Keratinocyte (primary cell): ENCODE results near the gene RPIA. TPM values are rescaled to one million over a fixed set of nuclear protein-coding genes. Genes with fewer than 3 reads are reported as not detected.
A peak's percentile ranks its signal among the peaks of the same experiment; 100 is the strongest.

Experiments used
- DNase-seq: peaks from one replicate; pipeline ENCODE4 v3.0.0-alpha.2; 2011; ENCODE audit warnings: low read depth, missing footprints, low spot score
- FAIRE-seq: peaks from 2 replicates; lab custom pipeline; 2011; peaks lifted over from hg19 to GRCh38; lab: Jason Lieb, UNC
- H2AFZ ChIP-seq: 2 replicates; pipeline ENCODE4 v1.6.0; 2012; ENCODE audit warnings: low read length, control low read depth, inconsistent platforms; ENCODE audit not compliant: control insufficient read depth
- H3K27ac ChIP-seq: 2 replicates; pipeline ENCODE4 v1.5.1; 2011; ENCODE audit warnings: low read length; ENCODE audit not compliant: control insufficient read depth, insufficient read depth
- H3K27me3 ChIP-seq: 3 replicates; pipeline ENCODE4 v1.6.0; 2011; ENCODE audit warnings: low read length; ENCODE audit not compliant: control insufficient read depth, insufficient read depth; ENCODE audit errors: extremely low read depth
- H3K36me3 ChIP-seq, 2 experiments: 2 replicates in 1 of 2; 3 replicates in 1 of 2; pipeline ENCODE4 v1.5.1; 2011; ENCODE audit warnings: low read length in 2 of 2, mild to moderate bottlenecking in 1 of 2; ENCODE audit not compliant: control insufficient read depth in 2 of 2, insufficient read depth in 2 of 2; ENCODE audit errors: extremely low read depth in 1 of 2
- H3K4me1 ChIP-seq: 3 replicates; pipeline ENCODE4 v1.5.1; 2011; ENCODE audit warnings: low read length; ENCODE audit not compliant: control insufficient read depth, insufficient read depth; ENCODE audit errors: extremely low read depth
- H3K4me2 ChIP-seq: 3 replicates; pipeline ENCODE4 v1.6.0; 2011; ENCODE audit warnings: low read depth, low read length; ENCODE audit not compliant: control insufficient read depth, insufficient read depth; ENCODE audit errors: extremely low read depth
- H3K4me3 ChIP-seq, 3 experiments: fragments of 200-600 bp in 1 of 3; sonication (generic) in 1 of 3; 2 replicates in 2 of 3; 3 replicates in 1 of 3; pipeline ENCODE4 v1.5.1; 2011 to 2016; ENCODE audit warnings: low read length in 3 of 3, mild to moderate bottlenecking in 3 of 3, control low read depth in 2 of 3, inconsistent platforms in 1 of 3, low read depth in 1 of 3, mixed read lengths in 1 of 3, mixed run types in 1 of 3, moderate library complexity in 1 of 3; ENCODE audit not compliant: control insufficient read depth in 2 of 3, insufficient read depth in 2 of 3; ENCODE audit errors: extremely low read depth in 1 of 3
- H3K79me2 ChIP-seq: 2 replicates; pipeline ENCODE4 v1.6.0; 2012; ENCODE audit warnings: low read length; ENCODE audit not compliant: control insufficient read depth, insufficient read depth
- H3K9ac ChIP-seq: 3 replicates; pipeline ENCODE4 v1.6.0; 2011; ENCODE audit warnings: low read length; ENCODE audit not compliant: control insufficient read depth, insufficient read depth; ENCODE audit errors: extremely low read depth
- H3K9me1 ChIP-seq: 3 replicates; pipeline ENCODE4 v1.6.0; 2011; ENCODE audit warnings: low read length; ENCODE audit not compliant: control insufficient read depth, insufficient read depth; ENCODE audit errors: extremely low read depth
- H3K9me3 ChIP-seq: 2 replicates; pipeline ENCODE4 v1.5.1; 2012; ENCODE audit warnings: low read depth, low read length; ENCODE audit not compliant: control insufficient read depth
- H4K20me1 ChIP-seq: 3 replicates; pipeline ENCODE4 v1.6.0; 2011; ENCODE audit warnings: low read length; ENCODE audit not compliant: control insufficient read depth, insufficient read depth; ENCODE audit errors: extremely low read depth
- EZH2 ChIP-seq: IDR thresholded peaks from one replicate; pipeline ENCODE4 v1.6.1; 2012; ENCODE audit warnings: inconsistent platforms, mild to moderate bottlenecking, low read length, moderate library complexity
- dilution Hi-C: fragments of 300-500 bp; cut with MboI; formaldehyde crosslinking; loops from one replicate; pipeline ENCODE4 v1.7.0; 2020; ENCODE audit warnings: low sequenced_read_pairs; ENCODE audit not compliant: extremely low pct_ligation_motif_present
- polyA plus RNA-seq, 5 experiments: library from polyadenylated mRNA; depleted of rRNA in 3 of 5; stranded (reverse) in 3 of 5; stranded (forward) in 1 of 5; unstranded in 1 of 5; fragments of >200 nt; gene quantifications; 1 replicate in 1 of 5; 2 replicates in 3 of 5; 3 replicates in 1 of 5; pipeline versions ENCODE4 v1.2.1 to v1.2.3, GENCODE V29; 2011 to 2012; ENCODE audit warnings: missing spikeins in 2 of 5, low read depth in 1 of 5, low replicate concordance in 1 of 5
- TF ChIP-seq, protein P1 (sequence below), 3 experiments: IDR thresholded peaks in 1 of 3; conservative IDR thresholded peaks in 1 of 3; optimal IDR thresholded peaks in 1 of 3; 2 replicates in 2 of 3; 3 replicates in 1 of 3; pipeline versions ENCODE3 to v1.5.1; 2011; ENCODE audit warnings: low read length in 3 of 3, mild to moderate bottlenecking in 3 of 3, moderate library complexity in 2 of 3, control low read depth in 1 of 3, inconsistent platforms in 1 of 3; ENCODE audit not compliant: insufficient read depth in 2 of 3; ENCODE audit errors: extremely low read depth in 1 of 3

The RPIA gene
- polyA plus RNA-seq, 1 donor (not counting 4 experiments of a cell fraction or from before 2014, with no cell fraction given), result 11.4 TPM

DNA sequence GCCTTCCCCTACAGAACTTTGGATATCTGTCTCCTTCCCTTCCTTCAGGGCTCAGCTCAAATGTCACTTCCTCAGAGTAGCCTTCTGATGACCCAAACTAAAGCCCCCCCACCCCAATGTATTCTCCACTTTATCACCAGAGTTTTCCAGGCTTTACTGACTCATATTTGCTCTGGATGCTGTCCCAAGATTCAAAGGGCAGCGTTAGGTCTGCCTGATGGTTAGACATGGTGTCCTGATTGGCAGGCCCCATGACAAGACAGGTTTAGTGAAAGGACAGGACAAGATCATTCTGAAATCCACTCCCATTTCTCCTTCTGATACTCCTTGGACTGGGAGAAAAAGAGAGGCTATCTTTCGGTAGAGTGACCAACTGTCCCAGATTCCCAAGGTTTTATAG is 22.6 kb upstream of the RPIA start:
- no peak overlapping the region for H3K27ac ChIP-seq
- H3K9me3 ChIP-seq, result no peaks in the 10 kb centered on the region
- no peak overlapping the region for H3K4me2 ChIP-seq
- DNase-seq (no peak), FAIRE-seq (no peak)
- dilution Hi-C loops, result loop anchor here (5.0 kb wide), 1 partner anchor 72 kb away; no protein-coding TSS in a partner anchor
- TF ChIP-seq EZH2, result no peak
- TF ChIP-seq, protein P1, sequence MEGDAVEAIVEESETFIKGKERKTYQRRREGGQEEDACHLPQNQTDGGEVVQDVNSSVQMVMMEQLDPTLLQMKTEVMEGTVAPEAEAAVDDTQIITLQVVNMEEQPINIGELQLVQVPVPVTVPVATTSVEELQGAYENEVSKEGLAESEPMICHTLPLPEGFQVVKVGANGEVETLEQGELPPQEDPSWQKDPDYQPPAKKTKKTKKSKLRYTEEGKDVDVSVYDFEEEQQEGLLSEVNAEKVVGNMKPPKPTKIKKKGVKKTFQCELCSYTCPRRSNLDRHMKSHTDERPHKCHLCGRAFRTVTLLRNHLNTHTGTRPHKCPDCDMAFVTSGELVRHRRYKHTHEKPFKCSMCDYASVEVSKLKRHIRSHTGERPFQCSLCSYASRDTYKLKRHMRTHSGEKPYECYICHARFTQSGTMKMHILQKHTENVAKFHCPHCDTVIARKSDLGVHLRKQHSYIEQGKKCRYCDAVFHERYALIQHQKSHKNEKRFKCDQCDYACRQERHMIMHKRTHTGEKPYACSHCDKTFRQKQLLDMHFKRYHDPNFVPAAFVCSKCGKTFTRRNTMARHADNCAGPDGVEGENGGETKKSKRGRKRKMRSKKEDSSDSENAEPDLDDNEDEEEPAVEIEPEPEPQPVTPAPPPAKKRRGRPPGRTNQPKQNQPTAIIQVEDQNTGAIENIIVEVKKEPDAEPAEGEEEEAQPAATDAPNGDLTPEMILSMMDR (optimal IDR thresholded peaks at IDR 0.05 in 1 of 3, IDR thresholded peaks at IDR 0.05 in 1 of 3, conservative IDR thresholded peaks at IDR 0.05 in 1 of 3; ENCODE audit: extremely low read depth in 1 of 3, insufficient read depth in 2 of 3, low read length in 3 of 3), result no peak
- H3K4me3 ChIP-seq, result no peak overlapping the region
- H3K4me1 ChIP-seq, result peaks cover 10% of the 10 kb centered on the region
- no peaks in the 10 kb centered on the region for H3K79me2 ChIP-seq
- H3K9ac ChIP-seq, result no peak overlapping the region
- no peaks in the 10 kb centered on the region for H3K27me3 ChIP-seq
- H3K9me1 ChIP-seq, result no peaks in the 10 kb centered on the region
- H2AFZ ChIP-seq, result no peak overlapping the region
- no peaks in the 10 kb centered on the region for H3K36me3 ChIP-seq
- H4K20me1 ChIP-seq, result no peaks in the 10 kb centered on the region

DNA sequence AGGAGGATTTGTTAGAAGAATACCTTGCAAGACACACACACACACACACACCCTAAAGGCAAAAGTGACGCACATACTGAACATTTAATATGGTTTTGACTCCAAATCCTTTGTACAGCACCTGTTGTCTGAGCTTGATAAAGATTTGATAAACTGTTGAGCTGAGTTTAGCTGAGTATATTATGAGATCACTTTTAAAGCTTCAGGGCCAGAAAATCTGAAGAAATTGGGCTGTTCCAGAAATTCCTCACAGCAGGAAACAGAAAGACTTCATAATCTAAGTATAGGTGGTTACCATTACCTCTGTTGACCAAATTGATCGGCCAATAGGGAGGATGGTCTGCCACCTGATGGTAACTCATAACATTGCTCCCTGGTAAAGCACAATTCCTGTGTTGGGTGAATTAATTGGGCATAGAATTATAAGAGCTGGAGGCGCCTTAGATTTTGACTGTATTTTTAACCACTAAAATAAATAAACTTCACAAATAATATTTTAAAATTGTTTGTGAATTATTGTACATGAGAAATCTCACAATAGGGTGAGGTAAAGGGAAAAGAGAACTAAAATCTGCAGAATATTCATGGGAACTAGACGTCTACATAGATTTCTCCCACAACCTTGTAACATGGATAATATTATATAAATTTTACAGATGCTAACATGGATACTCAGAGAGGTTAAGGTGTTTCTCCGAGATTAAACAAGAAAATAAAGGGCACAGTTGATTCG is 21.8 kb upstream of the RPIA start:
- Histone ChIP-seq H3K36me3 (no peaks in the 10 kb centered on the region), H4K20me1 (no peaks in the 10 kb centered on the region), H3K27ac (no peak overlapping the region), H3K9me3 (no peaks in the 10 kb centered on the region), H3K79me2 (no peaks in the 10 kb centered on the region), H3K9ac (no peak overlapping the region), H3K4me1 (peaks cover 10% of the 10 kb centered on the region), H2AFZ (no peak overlapping the region), H3K4me2 (peak overlapping the region; percentile 8), H3K4me3 (no peak overlapping the region), H3K27me3 (no peaks in the 10 kb centered on the region), H3K9me1 (no peaks in the 10 kb centered on the region)
- DNase-seq, result no peak
- dilution Hi-C loops, result loop anchor here (5.0 kb wide), 1 partner anchor 72 kb away; no protein-coding TSS in a partner anchor
- peak; percentile 67 for FAIRE-seq
- TF ChIP-seq EZH2, result no peak
- TF ChIP-seq, protein P1 (optimal IDR thresholded peaks at IDR 0.05 in 1 of 3, IDR thresholded peaks at IDR 0.05 in 1 of 3, conservative IDR thresholded peaks at IDR 0.05 in 1 of 3; ENCODE audit: extremely low read depth in 1 of 3, insufficient read depth in 2 of 3, low read length in 3 of 3), result peak; percentile 60 to 84 (median 72)
